Fibroblast of lung (primary cell): ENCODE measurements around the gene ATP10D. TPM values are rescaled to one million over a fixed set of nuclear protein-coding genes. Genes with fewer than 3 reads are reported as not detected.

Experiments
- DNase-seq, 2 donors: peaks; one replicate each; pipeline versions ENCODE4 v3.0.0 to v3.0.0-alpha.2; 2010; ENCODE audit warnings: low read depth in 2 of 2
- H2AFZ ChIP-seq: 2 replicates; pipeline ENCODE4 v1.5.1; 2012; ENCODE audit warnings: low read length, control low read depth, inconsistent platforms
- H3K27ac ChIP-seq: 2 replicates; pipeline ENCODE4 v1.5.1; 2011; ENCODE audit warnings: low read length, control low read depth; ENCODE audit not compliant: insufficient read depth
- H3K27me3 ChIP-seq: 2 replicates; pipeline ENCODE4 v1.5.1; 2011; ENCODE audit warnings: mild to moderate bottlenecking, low read length; ENCODE audit not compliant: control insufficient read depth, insufficient read depth
- H3K36me3 ChIP-seq: 2 replicates; pipeline ENCODE4 v1.5.1; 2011; ENCODE audit warnings: low read length; ENCODE audit not compliant: control insufficient read depth, insufficient read depth
- H3K4me1 ChIP-seq: 2 replicates; pipeline ENCODE4 v1.5.1; 2011; ENCODE audit warnings: low read length; ENCODE audit not compliant: control insufficient read depth, insufficient read depth; ENCODE audit errors: extremely low read depth
- H3K4me2 ChIP-seq: 2 replicates; pipeline ENCODE4 v1.5.1; 2011; ENCODE audit warnings: low read length, control low read depth; ENCODE audit not compliant: insufficient read depth; ENCODE audit errors: extremely low read depth
- H3K4me3 ChIP-seq, 4 experiments: fragments of 200-600 bp in 1 of 4; sonication (generic) in 1 of 4; replicated peaks in 1 of 4; 2 replicates each; pipeline ENCODE4 v1.5.1; 2011 to 2016; ENCODE audit warnings: low read length in 4 of 4, low read depth in 3 of 4, mild to moderate bottlenecking in 3 of 4, control low read depth in 2 of 4, inconsistent platforms in 1 of 4, mixed read lengths in 1 of 4; ENCODE audit not compliant: insufficient read depth in 1 of 4; ENCODE audit errors: control extremely low read depth in 1 of 4
- H3K79me2 ChIP-seq: 2 replicates; pipeline ENCODE4 v1.5.1; 2012; ENCODE audit warnings: mild to moderate bottlenecking, low read length, inconsistent platforms; ENCODE audit not compliant: control insufficient read depth, insufficient read depth
- H3K9ac ChIP-seq: 2 replicates; pipeline ENCODE4 v1.5.1; 2011; ENCODE audit warnings: mild to moderate bottlenecking, low read length, control low read depth; ENCODE audit not compliant: insufficient read depth
- H3K9me3 ChIP-seq: 2 replicates; pipeline ENCODE4 v1.5.1; 2012; ENCODE audit warnings: low read depth, low read length; ENCODE audit not compliant: control insufficient read depth, insufficient read depth
- H4K20me1 ChIP-seq: 2 replicates; pipeline ENCODE4 v1.5.1; 2011; ENCODE audit warnings: low read length; ENCODE audit not compliant: control insufficient read depth, insufficient read depth; ENCODE audit errors: extremely low read depth
- EZH2 ChIP-seq: IDR thresholded peaks from 2 replicates; pipeline ENCODE4 v1.5.1; 2012; ENCODE audit warnings: low read length, control low read depth, mild to moderate bottlenecking; ENCODE audit errors: missing control alignments
- polyA plus RNA-seq, 2 donors: library from polyadenylated mRNA; depleted of rRNA in 1 of 2; stranded (reverse) in 1 of 2; unstranded in 1 of 2; fragments of >200 nt; gene quantifications; 2 replicates each; pipeline ENCODE4 v1.2.1, GENCODE V29; 2011 to 2012; ENCODE audit warnings: missing spikeins in 1 of 2
- total RNA-seq: library from RNA; depleted of rRNA; stranded (reverse); fragments of >200 nt; gene quantifications from 2 replicates; pipeline ENCODE4 v1.2.1, GENCODE V29; 2014
- TF ChIP-seq, protein P1 (sequence below), 2 donors: IDR thresholded peaks in 1 of 2; conservative IDR thresholded peaks in 1 of 2; 1 replicate in 1 of 2; 2 replicates in 1 of 2; pipeline ENCODE4 v1.5.1; 2011 to 2012; ENCODE audit warnings: low read length in 2 of 2, control low read depth in 1 of 2, inconsistent platforms in 1 of 2, low read depth in 1 of 2, mild to moderate bottlenecking in 1 of 2

ATP10D gene
- total and polyA plus RNA-seq, 2 donors (not counting 1 experiment from before 2014, with no cell fraction given), result 24.6 to 40.8 TPM

DNA sequence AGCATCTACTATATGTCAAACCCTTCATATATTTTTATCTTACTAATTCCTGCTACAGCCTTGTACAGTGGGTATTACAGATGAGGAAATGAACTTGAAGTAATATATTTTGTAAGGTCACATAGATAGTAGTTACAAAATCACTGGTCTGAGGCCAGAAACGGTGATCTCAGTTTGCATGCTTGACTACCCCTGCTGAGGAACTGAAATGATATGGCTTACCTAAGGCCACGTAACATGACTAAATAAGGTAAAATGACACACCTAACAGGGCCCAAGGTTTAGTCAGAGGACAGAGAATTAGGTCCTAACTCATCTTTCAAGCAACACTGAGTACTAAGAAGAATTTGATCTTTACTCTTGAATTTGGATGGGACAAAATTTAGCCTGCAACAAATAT is 20.1 kb upstream of the ATP10D start:
- Histone ChIP-seq H3K36me3 (no peaks in the 10 kb centered on the region), H3K9ac (no peak overlapping the region), H3K79me2 (peaks cover 6% of the 10 kb centered on the region), H4K20me1 (no peaks in the 10 kb centered on the region), H3K9me3 (no peaks in the 10 kb centered on the region), H3K4me1 (no peaks in the 10 kb centered on the region), H2AFZ (no peak overlapping the region), H3K4me2 (no peak overlapping the region), H3K4me3 (no peak overlapping the region), H3K27me3 (no peaks in the 10 kb centered on the region), H3K27ac (no peak overlapping the region)
- no peak for TF ChIP-seq EZH2
- TF ChIP-seq, protein P1, sequence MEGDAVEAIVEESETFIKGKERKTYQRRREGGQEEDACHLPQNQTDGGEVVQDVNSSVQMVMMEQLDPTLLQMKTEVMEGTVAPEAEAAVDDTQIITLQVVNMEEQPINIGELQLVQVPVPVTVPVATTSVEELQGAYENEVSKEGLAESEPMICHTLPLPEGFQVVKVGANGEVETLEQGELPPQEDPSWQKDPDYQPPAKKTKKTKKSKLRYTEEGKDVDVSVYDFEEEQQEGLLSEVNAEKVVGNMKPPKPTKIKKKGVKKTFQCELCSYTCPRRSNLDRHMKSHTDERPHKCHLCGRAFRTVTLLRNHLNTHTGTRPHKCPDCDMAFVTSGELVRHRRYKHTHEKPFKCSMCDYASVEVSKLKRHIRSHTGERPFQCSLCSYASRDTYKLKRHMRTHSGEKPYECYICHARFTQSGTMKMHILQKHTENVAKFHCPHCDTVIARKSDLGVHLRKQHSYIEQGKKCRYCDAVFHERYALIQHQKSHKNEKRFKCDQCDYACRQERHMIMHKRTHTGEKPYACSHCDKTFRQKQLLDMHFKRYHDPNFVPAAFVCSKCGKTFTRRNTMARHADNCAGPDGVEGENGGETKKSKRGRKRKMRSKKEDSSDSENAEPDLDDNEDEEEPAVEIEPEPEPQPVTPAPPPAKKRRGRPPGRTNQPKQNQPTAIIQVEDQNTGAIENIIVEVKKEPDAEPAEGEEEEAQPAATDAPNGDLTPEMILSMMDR (conservative IDR thresholded peaks at IDR 0.05 in 1 of 2, IDR thresholded peaks at IDR 0.05 in 1 of 2; ENCODE audit: low read depth in 1 of 2, low read length in 2 of 2), result no peak
- no peak for DNase-seq

DNA sequence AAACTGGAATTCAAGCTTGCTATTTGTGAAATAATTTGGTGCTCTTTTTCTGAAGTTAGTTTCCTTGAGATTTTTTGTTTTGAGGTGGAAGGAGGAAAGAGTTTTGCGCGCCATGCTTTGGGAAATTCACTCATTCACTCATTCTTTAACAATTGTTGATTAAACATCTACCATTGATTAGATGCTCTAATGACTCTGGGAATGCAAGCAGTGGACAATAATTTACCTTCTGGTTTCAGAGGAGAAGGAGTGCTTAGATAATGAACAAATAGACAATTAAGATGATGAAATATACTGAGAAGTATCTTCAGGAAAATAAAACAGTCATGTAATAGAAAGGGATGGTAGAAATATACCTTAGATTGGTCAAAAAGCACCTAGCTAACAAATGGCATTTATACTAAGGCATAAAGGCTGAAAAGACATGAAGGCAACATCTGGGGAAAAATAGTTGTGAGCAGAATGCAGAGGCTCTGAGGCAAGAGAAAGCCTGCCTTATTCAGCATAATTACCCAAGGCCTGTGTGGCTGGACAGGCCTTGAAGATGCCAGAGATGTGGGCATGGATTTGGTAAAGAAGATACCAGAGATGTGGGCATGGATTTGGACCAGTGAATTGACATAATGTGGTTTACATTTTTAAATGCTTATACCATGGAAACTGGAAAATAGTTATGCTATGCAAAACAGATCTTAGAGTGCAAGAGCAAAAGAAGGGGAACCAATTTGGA is 18.9 kb upstream of the ATP10D start:
- DNase-seq, result no peak
- H3K4me3 ChIP-seq, result no peak overlapping the region
- TF ChIP-seq, protein P1 (conservative IDR thresholded peaks at IDR 0.05 in 1 of 2, IDR thresholded peaks at IDR 0.05 in 1 of 2; ENCODE audit: low read depth in 1 of 2, low read length in 2 of 2), result no peak
- no peak for TF ChIP-seq EZH2

DNA sequence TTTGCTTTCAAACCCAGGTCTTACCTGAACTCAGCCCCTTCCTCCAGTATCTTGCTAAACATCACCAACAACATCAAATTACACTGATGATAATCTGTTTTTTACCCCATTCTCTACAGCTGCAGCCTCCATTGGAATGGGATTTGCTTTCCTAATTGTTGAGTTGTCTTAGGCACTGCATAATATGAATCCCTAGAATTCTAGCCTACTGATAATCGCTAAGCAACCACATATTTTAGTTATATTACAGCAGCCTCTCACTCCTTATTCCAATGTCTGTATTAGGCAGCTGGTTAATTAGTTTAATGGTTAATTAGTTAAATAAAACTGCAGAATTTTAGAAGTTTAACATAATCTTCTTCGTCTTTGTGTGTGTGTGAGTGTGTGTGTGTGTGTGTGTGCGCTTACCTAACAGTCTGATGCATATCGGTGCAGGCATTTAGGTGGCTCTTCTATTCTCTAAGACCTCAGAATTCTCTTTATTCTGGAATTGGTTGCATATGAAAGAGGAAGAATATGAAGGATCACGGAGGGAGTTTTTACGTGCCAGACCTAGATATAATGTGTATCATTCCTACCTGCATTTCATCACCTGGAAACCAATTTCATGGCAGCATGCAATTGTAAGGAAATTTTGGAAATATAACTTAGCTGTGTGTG is 16.2 kb upstream of the ATP10D start:
- Histone ChIP-seq H4K20me1 (no peaks in the 10 kb centered on the region), H3K79me2 (no peaks in the 10 kb centered on the region), H3K36me3 (no peaks in the 10 kb centered on the region), H3K9me3 (no peaks in the 10 kb centered on the region), H3K9ac (no peak overlapping the region), H2AFZ (peak overlapping the region; percentile 36), H3K27me3 (no peaks in the 10 kb centered on the region), H3K4me2 (no peak overlapping the region), H3K27ac (no peak overlapping the region), H3K4me1 (peaks cover 2% of the 10 kb centered on the region), H3K4me3 (no peak overlapping the region)
- TF ChIP-seq, protein P1 (conservative IDR thresholded peaks at IDR 0.05 in 1 of 2, IDR thresholded peaks at IDR 0.05 in 1 of 2; ENCODE audit: low read depth in 1 of 2, low read length in 2 of 2), result no peak
- TF ChIP-seq EZH2, result no peak
- DNase-seq, result peak; percentile 30 to 85

More for the DNA sequence above, 18.9 kb upstream of the ATP10D start:
- H4K20me1 ChIP-seq, result no peaks in the 10 kb centered on the region
- H3K9me3 ChIP-seq, result no peaks in the 10 kb centered on the region
- H3K4me1 ChIP-seq, result peaks cover 2% of the 10 kb centered on the region
- no peak overlapping the region for H2AFZ ChIP-seq
- H3K4me2 ChIP-seq, result no peak overlapping the region
- peaks cover 6% of the 10 kb centered on the region for H3K79me2 ChIP-seq
- no peaks in the 10 kb centered on the region for H3K27me3 ChIP-seq
- no peak overlapping the region for H3K27ac ChIP-seq
- H3K36me3 ChIP-seq, result no peaks in the 10 kb centered on the region
- no peak overlapping the region for H3K9ac ChIP-seq
